Measurements from ENCODE around the gene ABCG4.
A peak's percentile ranks its signal among the peaks of the same experiment; 100 is the strongest.
"Not testable (repeated sequence)": the region's sequence is repeated elsewhere in the genome, so short reads cannot be mapped to it uniquely, and the experiment has no call there.

Gene ABCG4

DNA sequence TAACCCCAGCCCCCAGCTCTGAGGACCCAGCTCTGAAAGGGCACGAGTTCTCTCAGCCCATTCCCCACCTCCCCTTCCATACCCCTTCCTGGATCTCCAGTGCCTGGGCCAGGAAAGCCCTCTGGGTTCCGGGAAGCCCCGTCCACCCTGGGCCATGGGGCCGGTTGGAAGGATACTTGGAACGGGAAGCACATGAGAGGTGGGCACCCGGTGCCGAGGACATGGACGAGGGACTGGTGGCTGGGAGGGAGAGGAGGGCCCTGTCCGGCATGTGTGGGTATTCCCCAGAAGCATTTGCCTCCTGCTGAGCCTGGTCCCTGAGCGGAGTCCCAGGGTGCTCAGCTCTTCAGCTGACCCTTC lies 32.6 kb upstream of the ABCG4 start:
- no peak for DNase-seq

DNA sequence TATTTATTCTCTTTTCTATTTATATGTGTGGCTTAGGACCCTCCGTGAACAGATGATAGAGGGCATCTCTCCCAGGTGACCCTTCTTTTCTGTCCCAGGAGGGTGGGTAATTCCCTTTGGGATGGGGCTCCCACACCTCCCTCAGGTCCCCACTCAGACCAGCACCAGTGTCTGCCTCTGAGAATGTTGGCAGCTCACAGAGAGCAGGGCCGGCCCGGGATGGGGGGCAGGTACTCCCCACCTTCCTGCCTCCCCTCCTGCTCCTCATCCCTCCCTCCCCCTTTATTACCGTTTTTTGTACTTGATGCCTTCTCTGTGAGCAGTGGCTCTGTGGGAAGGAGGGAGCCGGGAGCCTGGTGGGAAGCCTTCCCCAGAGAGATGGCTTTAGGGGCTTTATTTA lies 32.3 kb upstream of the ABCG4 start:
- DNase-seq, result no peak

DNA sequence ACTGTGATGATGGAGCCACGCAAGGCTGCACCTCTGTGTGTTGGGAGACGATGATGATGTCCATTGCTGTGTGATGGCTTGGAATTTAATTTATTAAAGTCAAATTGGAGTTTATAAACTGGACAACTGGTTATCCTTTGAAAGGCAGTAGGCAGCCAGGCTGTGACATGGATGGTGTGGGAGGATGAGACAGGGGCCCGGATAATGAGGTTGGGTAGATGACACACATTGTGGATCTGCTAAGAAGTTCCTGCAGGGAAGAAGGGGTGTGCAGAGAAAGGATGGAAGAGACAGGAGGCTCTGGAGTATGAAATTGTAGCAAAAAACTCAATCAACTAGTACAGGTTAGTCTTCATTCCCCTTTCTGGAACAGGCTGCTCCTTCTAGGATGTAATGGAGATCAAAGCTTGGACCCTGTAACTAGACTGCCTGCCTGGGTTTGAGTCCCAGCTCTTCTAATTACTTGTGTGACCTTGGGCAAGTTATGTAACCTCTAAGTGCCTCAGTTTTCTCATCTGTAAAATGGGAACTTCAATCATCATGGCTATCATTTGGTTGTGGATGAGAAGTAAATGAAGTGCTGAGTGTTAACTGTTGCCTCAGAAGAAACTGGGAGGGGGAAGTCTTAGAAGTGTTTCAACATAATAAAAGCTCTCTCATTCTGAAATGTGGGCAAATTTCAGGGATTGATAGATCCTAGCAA lies 31.7 kb upstream of the ABCG4 start:
- no peak for DNase-seq

DNA sequence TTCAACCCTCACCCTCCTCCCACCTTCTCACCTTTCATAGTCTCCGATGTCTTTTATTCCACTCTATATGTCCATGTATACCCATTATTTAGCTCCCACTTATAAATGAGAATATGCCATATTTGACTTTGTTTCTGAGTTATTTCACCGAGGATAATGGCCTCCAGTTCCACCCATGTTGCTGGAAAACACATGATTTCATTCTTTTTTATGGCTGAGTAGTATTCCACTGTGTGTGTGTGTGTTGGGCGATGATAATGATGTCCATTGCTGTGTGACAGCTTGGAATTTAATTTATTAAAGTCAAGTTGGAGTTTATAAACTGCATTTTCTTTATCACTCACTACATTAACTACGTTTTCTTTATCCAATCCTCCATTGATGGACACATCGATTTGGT lies 30.6 kb upstream of the ABCG4 start:
- DNase-seq, result no peak

DNA sequence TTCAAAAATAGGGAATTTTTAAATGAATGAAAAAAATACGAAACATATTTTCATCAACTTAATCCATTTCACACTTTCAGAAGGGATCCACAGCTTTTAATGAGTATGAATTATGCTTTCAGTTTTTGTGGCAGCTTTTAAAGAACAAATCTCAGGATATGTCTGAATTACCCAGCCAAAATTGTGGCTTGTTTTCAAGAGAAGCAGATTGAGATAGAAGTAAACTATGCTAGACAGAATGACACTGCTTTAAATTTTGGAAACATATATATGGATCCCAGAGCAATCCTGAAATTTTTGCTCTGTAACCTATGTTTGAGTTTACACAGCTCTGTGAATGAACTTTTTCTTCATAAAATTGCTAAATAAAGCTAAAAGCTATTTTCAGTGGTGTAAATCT lies 29.9 kb upstream of the ABCG4 start:
- DNase-seq, result no peak

DNA sequence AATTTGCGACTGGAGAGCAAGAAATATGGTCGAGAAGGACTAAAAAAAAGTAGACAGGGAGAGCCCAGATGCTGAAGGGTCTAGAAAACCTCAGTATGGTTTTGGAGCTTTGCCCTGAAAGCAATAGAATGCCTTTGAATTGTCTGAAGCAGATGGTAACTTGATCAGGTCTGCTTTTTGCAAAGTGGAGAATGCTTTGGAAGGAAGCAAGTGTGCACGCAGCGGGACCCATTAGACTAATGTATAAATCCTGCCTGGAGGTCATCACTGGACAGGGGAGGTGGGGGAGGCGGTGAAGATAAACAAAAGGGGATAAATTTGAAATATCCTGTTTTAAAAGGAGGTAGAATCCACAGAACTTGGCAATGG lies 28.2 kb upstream of the ABCG4 start:
- DNase-seq, result no peak

DNA sequence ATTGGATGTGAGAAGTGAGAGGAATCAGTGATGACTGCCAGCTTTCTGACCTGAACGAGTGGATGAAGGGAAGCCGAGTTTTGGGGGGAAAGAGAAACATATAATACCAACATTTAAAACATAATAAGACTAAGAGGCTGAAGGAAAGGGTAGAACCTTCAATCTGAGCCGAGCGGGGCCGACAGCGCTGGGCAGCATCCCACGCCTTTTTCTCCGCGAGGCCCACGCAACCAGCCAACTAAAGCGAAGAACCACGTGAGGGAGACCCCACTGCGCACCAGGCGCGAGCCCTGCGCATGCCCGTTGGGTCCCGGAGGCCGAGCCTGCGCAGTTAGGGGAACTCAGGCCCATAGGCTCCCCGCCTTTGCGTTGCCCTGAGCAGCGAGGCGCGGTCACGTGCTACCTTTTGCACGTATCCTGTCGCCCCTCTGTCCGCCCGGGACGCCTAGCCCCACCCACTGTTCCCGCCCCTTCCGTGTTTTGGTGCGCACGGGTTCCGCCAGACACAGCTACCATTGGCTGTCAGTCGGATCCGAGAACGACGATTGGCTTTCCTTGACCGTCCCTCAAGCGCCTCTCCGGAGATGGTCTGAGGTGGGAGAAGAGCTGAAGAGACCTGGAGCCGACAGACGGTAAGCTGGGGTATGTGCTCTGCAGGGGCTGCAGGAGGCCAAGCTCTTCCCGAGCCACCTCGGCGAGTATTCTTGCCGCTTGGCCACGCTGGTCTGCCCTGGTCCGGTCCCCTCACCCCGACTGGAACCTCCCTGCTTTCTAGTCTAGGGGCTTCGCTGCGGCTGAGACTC lies 27.6 kb upstream of the ABCG4 start, which contains the start of gene HINFP:
HINFP (plus strand) TSS at position 573 of the 803 bp plus-strand sequence. CDS start 5,365 bp downstream, outside the sequence.
- peak; percentile 90 for DNase-seq

DNA sequence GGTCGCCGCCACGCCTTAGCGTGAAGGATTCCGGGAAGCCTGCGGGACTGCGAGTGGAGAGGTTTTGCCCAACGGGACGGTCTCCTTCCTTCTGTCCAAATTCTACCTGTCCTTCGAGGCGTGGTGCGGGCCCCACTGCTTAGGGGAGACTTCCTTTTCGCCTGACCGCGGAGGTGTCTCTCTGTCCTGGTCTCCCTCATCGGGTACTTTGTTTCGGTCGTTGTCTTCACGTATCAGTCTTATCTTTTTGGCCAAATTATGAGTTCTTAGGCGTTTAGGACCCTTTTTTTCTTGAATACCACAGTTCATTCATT lies 27.1 kb upstream of the ABCG4 start:
- no peak for DNase-seq

DNA sequence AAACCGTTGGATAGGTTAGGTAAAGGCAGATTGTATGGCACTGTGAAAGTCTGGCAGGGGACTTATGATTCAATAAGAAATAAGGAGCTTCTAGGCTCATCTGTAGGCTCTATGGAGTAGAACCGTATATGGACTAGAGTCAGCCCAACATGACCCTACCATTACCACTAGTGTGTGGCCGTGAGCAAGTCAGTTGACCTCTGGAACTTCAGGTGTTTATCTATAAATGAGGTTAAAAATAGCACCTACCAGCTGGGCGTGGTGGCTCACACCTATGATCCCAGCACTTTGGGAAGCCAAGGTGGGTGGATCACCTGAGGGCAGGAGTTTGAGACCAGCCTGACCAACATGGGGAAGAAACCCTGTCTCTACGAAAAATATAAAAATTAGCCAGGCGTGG lies 23.0 kb upstream of the ABCG4 start:
- DNase-seq, result no peak

DNA sequence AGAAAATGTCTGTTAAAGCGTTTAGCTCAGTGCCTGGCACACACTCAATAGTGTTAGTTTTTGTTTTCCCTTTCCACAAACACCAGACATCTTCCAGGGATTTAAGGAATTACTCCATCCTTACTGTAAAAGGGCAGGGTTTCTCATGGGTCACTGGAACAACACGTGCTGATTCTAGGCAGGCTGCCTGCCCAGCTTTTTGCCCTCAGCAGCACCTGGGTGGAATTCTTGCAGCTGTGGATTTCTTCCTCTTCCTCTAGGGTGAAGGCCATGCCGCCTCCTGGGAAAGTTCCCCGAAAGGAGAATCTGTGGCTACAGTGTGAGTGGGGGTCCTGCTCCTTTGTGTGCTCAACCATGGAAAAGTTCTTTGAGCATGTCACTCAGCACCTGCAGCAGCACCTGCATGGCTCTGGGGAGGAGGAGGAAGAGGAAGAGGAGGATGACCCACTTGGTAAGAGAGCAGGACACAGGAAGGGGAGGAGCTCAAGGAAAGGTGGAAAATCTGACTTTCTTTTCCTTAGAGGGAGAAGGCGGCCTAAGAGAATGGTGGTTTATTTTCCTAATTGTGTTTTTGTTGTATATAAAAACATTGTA lies 22.1 kb upstream of the ABCG4 start:
- no peak for DNase-seq

DNA sequence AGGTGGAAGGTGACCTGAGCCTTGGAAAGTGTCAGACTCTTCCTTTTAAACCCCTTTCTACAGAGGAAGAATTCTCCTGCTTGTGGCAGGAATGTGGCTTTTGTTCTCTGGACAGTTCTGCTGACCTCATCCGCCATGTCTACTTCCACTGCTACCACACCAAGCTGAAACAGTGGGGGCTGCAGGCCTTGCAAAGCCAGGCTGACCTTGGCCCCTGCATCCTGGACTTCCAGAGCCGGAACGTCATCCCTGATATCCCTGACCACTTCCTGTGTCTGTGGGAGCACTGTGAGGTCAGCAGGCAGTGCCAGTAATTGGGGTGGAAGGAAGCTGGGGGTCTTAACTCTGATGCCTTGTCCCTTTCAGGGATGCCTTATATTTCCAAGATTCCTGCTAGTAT lies 18.2 kb upstream of the ABCG4 start:
- no peak for DNase-seq

DNA sequence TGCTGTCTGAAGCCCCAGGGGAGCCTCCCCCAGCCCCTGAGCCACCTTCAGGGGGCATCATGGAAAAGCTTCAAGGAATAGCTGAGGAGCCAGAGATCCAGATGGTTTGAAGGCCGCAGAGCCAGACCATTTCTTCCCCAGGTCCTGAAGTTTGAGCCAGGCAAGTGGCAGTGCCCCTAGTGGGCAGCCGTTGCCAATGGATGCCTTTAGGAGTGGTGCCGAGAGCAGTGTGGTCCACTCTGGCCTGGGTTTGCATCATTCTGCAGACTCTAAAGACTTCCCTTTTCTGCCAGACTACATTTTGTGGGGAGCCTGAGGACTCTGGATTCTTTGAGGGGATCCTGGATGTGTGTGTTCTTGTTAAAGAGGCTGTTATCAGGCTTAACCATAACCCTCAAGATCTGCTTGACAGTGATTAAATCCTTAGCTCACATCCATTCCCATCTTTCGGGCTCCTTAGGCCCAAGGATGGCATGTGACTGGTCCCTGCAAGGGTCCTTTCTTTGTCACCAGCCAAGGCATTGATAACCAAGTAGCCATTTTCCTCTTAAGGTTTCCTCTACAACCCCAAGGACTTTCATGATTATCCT lies 14.4 kb upstream of the ABCG4 start:
- no peak for DNase-seq

DNA sequence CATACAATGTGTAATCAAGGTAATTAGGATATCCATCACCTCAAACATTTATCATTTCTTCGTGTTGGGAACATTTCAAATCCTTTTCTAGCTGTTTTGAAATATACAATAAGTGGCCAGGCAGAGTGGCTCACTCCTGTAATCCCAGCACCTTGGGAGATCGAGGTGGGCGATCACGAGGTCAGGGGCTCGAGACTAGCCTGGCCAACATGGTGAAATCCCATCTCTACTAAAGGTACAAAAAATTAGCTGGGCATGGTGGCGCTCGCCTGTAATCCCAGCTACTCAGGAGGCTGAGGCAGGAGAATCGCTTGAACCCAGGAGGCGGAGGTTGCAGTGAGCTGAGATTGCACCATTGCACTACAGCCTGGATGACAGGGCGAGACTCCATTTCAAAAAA lies 9.6 kb upstream of the ABCG4 start:
- DNase-seq, result not testable (repeated sequence)

DNA sequence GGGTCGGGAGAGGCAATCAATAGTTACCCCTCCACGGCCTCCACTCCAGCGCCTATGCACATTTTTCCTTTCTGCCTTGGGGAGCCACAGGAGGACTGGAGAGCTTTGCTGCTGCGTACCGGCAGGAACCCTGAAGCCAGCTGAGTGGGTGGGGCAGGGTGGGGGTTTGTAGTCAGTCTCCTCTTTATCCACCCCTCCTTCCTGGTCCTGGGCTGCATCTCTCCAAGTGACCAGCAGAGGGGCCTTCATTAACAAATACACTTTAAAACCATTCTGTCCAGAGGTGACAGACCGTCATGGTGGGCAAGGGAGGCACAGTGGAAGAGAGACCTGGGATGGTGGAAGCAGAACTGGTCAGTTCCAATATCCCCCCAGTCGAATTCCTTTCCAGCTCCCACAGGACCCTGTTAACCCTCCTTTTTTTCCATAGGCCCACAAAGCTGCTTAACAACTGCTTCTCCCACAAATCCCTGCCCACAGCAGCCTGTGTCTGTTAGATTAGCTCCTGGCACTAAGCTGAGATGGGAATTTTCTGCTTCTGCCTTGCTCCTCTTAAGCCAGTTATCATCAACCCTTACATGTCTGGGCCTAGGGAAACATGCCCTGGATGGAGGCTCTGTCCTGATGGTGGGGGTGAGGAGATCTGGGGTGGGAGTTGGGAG lies 3.9 kb upstream of the ABCG4 start:
- DNase-seq, result peak; percentile 43

DNA sequence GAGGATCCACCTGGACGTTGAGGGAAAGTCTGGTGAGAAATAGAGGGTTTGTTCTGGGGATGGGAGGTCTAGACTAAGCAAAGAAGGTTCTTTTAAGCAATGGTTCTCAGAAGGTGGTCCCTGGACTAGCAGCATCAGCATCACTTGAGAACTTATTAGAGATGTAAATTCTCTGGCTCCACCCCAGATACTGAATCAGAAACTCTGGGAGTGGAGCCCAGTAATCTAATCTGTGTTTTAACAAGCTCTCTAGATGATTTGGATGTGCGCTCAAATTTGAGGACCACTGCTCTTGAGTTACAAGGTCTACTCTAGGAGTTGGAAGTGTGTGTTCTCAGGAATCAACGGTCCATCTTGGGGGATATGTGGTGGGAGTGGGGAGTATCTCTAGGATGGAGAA lies 3.3 kb upstream of the ABCG4 start:
- no peak for DNase-seq

DNA sequence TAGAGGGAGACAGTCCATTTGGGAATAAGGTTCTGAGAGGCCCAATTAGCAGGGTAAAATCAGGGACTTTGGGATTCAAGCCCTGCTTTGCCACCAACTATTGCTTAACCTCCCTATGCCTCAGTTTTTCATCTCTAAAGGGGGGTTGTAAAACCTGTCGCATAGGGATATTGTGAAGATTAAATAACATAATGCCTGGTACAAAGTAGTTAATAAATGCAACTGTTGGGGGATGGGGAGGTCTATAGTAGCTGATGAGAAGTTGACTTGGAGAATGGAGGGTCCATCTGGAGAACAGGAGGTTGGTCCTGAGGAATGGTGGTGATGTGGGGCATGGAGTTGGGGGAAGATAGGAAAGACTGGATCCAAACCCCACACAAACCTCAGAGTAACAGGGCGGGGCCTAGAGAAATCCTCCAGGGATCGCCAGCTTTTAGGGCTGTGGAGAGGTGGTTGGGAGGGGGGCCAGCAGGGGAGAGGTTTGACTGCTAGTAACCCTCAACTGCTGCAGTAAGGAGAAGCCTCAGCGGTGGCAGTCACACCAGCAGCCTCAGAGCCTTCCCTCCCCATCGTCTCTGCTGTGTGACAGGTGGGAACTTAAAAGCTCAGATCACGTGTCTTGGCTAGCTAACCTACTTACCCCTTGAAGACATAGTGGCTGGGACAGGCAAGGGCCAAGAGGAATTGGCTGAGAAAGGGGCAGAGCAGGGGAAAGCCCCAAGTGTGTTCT lies 1.1 kb upstream of the ABCG4 start:
- no peak for DNase-seq

DNA sequence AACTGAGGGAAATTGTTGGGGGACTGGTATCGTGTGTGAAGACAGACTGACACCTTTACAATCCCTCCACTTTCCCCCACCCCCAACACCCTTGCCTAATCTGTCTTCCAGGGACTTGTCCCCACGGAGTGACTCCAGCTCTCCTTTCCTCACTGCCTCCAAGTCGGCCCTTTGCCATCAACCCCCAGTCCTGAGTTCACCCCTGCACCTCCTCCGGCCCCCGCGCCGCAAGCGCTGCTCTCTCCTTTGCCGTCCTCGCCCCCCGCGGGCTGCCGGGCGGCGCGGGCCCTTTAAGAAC lies 183 bp upstream of the ABCG4 start:
- DNase-seq, result no peak

DNA sequence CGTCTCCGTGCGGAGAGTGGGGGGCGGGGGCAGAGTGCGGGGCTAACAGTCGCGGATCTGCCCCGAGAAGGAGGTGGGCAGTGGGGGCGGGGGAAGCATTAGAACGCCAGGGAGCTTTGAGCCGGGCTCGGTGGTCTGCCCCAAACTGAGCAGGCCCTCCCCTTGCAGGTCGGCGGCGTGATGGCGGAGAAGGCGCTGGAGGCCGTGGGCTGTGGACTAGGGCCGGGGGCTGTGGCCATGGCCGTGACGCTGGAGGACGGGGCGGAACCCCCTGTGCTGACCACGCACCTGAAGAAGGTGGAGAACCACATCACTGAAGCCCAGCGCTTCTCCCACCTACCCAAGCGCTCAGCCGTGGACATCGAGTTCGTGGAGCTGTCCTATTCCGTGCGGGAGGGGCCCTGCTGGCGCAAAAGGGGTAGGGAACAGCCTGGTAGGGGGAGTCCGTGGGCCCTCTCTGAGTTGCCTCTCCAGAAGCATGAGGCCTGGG lies 979 bp downstream of the ABCG4 start:
- DNase-seq, result no peak

DNA sequence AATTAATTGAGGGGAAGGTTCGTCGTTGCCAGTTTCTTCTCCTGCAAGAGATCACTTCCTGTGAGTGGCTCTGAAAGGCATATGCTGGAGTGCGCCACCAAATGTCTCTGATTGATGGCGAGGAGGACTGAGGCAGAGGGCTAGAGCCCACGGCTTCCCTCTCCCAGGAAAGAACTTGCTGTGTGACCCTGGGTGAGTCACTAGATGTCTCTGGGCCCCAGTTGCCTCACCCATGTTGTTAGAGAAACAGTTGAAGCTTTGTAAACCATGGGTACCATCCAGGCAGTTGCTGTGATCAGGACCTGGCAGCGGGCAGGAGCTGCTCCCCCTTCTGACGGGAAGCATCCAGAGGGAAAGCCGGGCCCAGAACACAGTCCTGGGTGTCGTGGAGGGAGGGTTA lies 3.2 kb downstream of the ABCG4 start:
- DNase-seq, result no peak

DNA sequence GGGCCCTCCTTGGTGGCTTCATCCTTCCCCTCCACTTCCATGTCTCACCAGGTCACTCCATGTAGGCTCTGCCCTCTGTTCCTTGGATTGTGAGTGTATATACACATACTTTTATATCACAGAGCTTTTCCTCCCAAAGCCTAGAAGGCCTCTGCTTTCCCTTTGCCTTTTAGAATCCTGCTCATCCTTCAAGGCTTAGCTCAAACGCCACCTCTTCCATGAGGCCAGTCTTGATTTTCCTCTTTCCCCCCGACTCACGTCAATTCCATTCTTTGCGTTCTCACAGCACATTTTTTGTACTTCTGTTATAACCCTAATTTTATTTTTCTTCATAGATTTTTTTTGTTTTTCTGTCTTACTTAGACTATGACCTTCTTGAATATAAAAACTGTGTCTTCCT lies 3.8 kb downstream of the ABCG4 start:
- DNase-seq, result no peak

DNA sequence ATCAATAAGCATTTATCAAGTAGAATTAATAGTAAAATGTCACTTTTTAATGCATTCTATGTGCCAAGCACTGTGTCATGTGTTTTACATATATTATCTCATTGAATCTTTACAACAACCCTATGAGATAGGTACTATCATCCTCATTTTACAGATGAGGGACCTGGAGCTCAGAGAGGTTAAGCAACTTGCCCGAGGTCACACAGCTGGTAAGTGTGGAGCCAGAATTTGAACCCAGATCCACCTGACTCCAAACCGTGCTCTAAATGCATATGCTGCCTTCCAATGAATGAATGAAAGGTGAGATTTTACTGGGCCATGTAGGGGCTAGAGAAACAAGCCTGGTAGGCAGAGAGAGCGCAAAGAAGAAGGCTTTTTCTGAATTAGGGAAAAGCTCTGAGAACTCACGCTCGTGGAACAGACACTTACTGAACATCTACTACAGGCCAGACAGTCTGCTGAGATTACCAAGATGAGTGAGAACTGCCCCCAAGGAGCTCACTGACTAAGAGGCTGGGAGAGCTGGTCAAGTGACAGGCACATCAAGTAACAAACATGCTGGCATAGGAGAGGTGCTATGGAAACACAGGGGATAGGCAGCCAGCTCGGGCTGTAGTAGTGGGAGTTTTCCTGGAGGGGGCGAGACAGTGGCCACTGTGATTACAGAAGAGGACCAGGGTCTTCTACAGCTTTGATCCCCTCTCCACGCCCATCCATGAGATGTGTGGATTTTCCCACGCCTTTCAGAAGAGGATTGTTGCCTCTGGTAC lies 4.4 kb downstream of the ABCG4 start:
- DNase-seq, result no peak

DNA sequence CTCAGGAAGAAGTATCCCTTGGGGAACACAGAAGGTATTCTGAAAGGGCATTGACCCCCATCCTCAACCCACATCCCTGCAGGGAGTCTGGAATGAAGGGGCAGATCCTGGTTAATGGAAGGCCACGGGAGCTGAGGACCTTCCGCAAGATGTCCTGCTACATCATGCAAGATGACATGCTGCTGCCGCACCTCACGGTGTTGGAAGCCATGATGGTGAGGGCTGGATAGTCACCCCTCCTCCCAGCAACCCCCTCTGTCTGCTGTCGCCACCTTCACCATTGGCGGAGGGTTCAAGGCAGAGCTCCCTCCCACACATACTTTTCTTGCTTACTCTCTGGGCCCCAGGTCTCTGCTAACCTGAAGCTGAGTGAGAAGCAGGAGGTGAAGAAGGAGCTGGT lies 5.3 kb downstream of the ABCG4 start:
- no peak for DNase-seq

All from NCI-H748 treated with DMSO at 0.1 percent for 48 hours (cell line).